C4-2B (cell line): ENCODE measurements around the gene DRC3.

Experiments
- H3K27ac ChIP-seq: fragments of 450-650 bp; 2 replicates; pipeline ENCODE4 v1.5.1; 2017
- CTCF ChIP-seq: fragments of 450-650 bp; conservative IDR thresholded peaks from 2 replicates; pipeline ENCODE4 v1.5.1; 2017; ENCODE audit warnings: mild to moderate bottlenecking
- ZFX ChIP-seq: fragments of 450-650 bp; IDR thresholded peaks from 2 replicates; pipeline ENCODE4 v1.6.1; 2017

The DRC3 gene

GRCh38 chr17:17998934-17999333, 26.3 kb downstream of the DRC3 start:
- H3K27ac ChIP-seq = no peak overlapping the region
- no peak for TF ChIP-seq CTCF
- TF ChIP-seq ZFX = no peak

GRCh38 chr17:17999364-18000029, 26.8 kb downstream of the DRC3 start:
- no peak for TF ChIP-seq ZFX
- TF ChIP-seq CTCF = no peak
- H3K27ac ChIP-seq = no peak overlapping the region

- no peak overlapping the region for H3K27ac ChIP-seq
Measured at GRCh38 chr17:18000030-18000408, 27.4 kb downstream of the DRC3 start.

GRCh38 chr17:18002171-18002570, 29.5 kb downstream of the DRC3 start:
- H3K27ac ChIP-seq = no peak overlapping the region
- no peak for TF ChIP-seq ZFX
- no peak for TF ChIP-seq CTCF

More at GRCh38 chr17:18000030-18000408, 27.4 kb downstream of the DRC3 start:
- no peak for TF ChIP-seq CTCF

GRCh38 chr17:18004345-18004744, 31.7 kb downstream of the DRC3 start:
- no peak overlapping the region for H3K27ac ChIP-seq
- TF ChIP-seq CTCF (no peak), ZFX (no peak)

- TF ChIP-seq ZFX (no peak), CTCF (no peak; the same call in 1 of the 2 replicates)
- no peak overlapping the region for H3K27ac ChIP-seq
Measured at GRCh38 chr17:18004884-18005305, 32.2 kb downstream of the DRC3 start.

GRCh38 chr17:18005496-18005895, 32.8 kb downstream of the DRC3 start:
- TF ChIP-seq ZFX (no peak), CTCF (no peak)
- no peak overlapping the region for H3K27ac ChIP-seq
